Fibroblast of the aortic adventitia (primary cell): Measurements from ENCODE around the gene TUBB4A. TPM values are rescaled to one million over a fixed set of nuclear protein-coding genes. Genes with fewer than 3 reads are reported as not detected.

Experiments
- DNase-seq: peaks from one replicate; pipeline ENCODE4 v3.0.0-alpha.2; 2010; ENCODE audit warnings: low read depth
- H3K4me3 ChIP-seq: 2 replicates; pipeline ENCODE4 v1.5.1; 2011; ENCODE audit warnings: low read depth, mild to moderate bottlenecking, control low read depth, low read length, moderate library complexity
- CTCF ChIP-seq: IDR thresholded peaks from 2 replicates; pipeline ENCODE4 v1.5.1; 2011; ENCODE audit warnings: mild to moderate bottlenecking, low read length, control low read depth, inconsistent platforms; ENCODE audit not compliant: insufficient read depth
- total RNA-seq: library from RNA; depleted of rRNA; stranded (reverse); fragments of >200 nt; gene quantifications from 2 replicates; pipeline ENCODE4 v1.2.3, GENCODE V29; 2012; ENCODE audit warnings: low replicate concordance

TUBB4A gene
- total RNA-seq, 1 donor: not detected

GRCh38 chr19:6491802-6492592 lies 10.1 kb downstream of the TUBB4A start:
- TF ChIP-seq CTCF: no peak
- no peak overlapping the region for H3K4me3 ChIP-seq
- no peak for DNase-seq

GRCh38 chr19:6490134-6490533 lies 12.0 kb downstream of the TUBB4A start:
- no peak for TF ChIP-seq CTCF
- DNase-seq: no peak

DNA sequence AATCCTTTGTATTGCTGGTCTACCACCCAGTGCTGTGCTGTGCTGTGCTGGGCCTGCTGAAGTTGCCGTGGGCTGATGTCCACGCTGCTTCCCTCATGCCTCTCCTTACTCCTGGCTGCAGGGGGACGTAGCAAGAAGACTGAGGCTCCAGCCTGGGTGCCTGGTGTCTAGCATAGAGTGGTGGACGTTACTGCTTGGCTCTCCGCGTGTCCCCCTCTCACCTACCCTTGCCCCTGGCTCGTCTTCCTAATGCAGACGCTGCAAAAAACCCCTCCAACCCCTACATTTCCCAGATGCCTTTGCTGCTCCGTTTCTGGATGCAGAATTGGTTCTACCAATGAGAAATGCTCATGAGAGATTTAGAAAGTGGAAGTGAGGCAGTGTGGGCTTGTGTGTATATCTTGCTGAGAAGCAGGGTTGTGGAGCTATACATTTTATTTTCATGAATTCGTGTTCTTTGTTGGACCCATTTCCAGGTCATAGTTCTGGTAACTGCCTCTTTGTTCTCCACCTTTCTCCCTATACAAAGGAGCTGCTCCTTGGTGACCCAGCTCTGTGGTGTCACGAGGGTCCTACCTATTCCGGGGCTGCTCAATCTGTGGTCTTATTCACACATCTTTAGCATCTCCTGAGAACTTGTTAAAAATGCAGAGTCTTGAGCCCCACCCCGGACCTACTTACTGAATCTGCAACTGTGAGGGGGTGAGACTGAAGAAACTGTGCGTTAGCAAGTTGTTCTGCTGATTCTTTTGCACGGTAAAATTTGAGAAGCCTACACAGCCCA lies 12.6 kb downstream of the TUBB4A start:
- DNase-seq: no peak
- TF ChIP-seq CTCF: no peak
- H3K4me3 ChIP-seq: no peak overlapping the region

More at GRCh38 chr19:6490134-6490533, 12.0 kb downstream of the TUBB4A start:
- H3K4me3 ChIP-seq: no peak overlapping the region

DNA sequence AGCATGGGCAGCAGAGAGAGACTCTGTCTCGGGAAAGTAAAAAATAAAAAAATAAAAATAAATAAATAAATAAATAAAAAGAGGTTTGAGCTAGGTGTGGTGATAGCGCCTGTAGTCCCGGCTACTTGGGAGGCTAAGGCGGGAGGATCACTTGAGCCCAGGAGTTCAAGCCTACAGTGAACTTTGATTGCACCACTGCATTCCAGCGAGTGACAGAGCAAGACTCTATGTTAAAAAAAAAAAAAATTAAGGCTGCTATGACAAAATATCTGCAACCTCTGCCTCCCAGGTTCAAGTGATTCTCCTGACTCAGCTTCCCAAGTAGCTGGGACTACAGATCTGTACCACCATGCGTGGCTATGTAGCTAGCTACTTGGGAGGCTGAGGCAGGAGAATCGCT lies 17.3 kb downstream of the TUBB4A start:
- no peak overlapping the region for H3K4me3 ChIP-seq
- TF ChIP-seq CTCF: no peak
- no peak for DNase-seq

- no peak for TF ChIP-seq CTCF
- H3K4me3 ChIP-seq: no peak overlapping the region
- DNase-seq: no peak
These were observed 17.9 kb downstream of the TUBB4A start for GRCh38 chr19:6484230-6484629.

DNA sequence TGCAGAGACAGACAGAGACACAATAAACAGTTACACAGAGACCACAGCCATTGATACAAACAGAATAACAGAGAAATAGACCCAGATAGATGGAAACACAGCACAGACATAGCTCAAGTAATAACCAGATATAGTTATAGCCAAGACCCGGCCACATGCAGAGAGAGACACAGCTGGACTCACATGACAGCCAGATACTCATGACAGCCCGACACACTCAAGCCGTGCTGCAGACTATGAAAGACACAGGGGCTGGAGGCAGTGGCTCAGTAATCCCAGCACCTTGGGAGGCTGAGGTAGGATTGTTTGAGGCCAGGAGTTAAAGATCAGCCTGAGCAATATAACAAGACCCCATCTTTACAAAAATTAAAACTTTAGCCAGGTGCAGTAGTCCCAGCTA lies 18.9 kb downstream of the TUBB4A start:
- no peak overlapping the region for H3K4me3 ChIP-seq
- DNase-seq: no peak
- TF ChIP-seq CTCF: no peak
